SIG-M5 treated with dmso at 0.1 percent for 504 hours (cell line): ENCODE measurements around the gene AIP.

Experiments used
- DNase-seq: peaks from one replicate; lab custom pipeline; 2025; ENCODE audit not compliant: unreplicated experiment; lab: John Stamatoyannopoulos, UW

Gene AIP

GRCh38 chr11:67525275-67525976, 42.6 kb downstream of the AIP start:
- DNase-seq: no peak

DNA sequence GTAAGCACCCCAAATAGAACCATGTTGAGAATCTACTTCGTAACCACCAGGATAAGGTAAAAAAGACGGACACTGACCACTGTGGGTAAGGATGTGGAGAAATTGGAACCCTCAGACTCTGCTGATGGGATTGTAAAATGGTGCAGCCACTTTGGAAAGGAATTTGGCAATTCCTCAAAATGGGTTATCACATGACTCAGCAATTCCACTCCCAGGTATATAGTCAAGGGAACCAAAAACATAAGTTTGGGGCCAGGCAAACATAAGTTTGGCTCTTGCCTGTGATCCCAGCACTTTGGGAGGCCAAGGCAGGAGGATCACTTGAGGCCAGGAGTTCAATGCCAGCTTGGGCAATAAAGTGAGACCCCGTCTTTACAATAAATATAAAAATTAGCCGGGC, 45.5 kb downstream of the AIP start:
- DNase-seq: no peak

- no peak for DNase-seq
Measured at GRCh38 chr11:67530282-67530592, 47.4 kb downstream of the AIP start.

DNA sequence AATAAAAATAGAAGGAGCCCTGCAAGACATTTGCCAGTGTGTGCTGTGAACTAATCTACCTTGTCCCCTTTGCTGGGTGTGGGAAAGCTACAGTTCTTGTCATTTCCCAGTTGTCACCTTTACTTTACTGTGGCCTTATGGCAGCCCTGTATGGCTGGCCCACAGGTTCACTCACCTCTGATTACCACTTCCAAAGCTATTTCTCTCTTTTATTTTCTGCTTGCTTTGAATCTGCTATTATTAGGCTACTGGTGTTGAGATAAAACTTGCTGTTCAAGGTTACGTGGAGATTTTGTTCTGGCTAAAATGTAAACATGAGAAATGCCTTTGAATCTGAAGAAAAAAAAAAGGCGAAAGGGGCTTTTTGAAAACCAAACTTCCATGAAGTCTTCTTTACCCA, 50.1 kb downstream of the AIP start:
- no peak for DNase-seq

GRCh38 chr11:67534070-67534679, 51.3 kb downstream of the AIP start:
- no peak for DNase-seq

GRCh38 chr11:67535561-67535960, 52.7 kb downstream of the AIP start:
- DNase-seq: no peak

GRCh38 chr11:67538306-67538705, 55.5 kb downstream of the AIP start:
- no peak for DNase-seq

- DNase-seq: no peak
Measured at GRCh38 chr11:67538823-67539505, 56.1 kb downstream of the AIP start.

DNA sequence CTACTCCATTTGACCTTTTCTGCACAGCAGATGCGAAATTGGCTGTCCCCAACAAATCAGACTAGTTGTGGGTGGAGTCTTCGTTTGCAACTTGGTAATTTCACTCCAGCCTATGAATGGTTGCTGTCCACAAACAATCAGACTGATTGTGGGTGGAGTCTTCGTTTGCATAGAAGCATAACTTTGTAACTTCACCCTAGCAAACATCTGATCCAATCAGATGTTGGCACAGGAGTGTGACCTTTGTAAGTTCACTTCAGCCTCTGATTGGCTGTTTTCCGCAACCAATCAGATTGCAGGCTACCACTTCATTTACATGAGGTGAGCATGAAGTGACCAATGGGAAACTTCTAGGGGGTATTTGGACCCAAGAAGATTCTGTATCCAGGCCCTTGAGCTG, 56.7 kb downstream of the AIP start:
- no peak for DNase-seq
